Mucosa of gallbladder (tissue), 1 donor: ENCODE results near the gene MMD2. TPM values are rescaled to one million over a fixed set of nuclear protein-coding genes. Genes with fewer than 3 reads are reported as not detected.
"Not testable (repeated sequence)": the region's sequence is repeated elsewhere in the genome, so short reads cannot be mapped to it uniquely, and the experiment has no call there.

Experiments
- DNase-seq: peaks from one replicate; pipeline ENCODE4 v3.0.0-alpha.2; 2020; ENCODE audit warnings: low spot score
- total RNA-seq: library from RNA; stranded (reverse); gene quantifications from one replicate; pipeline ENCODE4 v1.2.1, GENCODE V29; 2021
- donor health status: DM: no; HTN: no; CAD: no.

Gene MMD2, protein sequence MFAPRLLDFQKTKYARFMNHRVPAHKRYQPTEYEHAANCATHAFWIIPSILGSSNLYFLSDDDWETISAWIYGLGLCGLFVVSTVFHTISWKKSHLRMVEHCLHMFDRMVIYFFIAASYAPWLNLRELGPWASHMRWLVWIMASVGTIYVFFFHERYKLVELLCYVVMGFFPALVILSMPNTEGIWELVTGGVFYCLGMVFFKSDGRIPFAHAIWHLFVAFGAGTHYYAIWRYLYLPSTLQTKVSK
- not detected for total RNA-seq

DNA sequence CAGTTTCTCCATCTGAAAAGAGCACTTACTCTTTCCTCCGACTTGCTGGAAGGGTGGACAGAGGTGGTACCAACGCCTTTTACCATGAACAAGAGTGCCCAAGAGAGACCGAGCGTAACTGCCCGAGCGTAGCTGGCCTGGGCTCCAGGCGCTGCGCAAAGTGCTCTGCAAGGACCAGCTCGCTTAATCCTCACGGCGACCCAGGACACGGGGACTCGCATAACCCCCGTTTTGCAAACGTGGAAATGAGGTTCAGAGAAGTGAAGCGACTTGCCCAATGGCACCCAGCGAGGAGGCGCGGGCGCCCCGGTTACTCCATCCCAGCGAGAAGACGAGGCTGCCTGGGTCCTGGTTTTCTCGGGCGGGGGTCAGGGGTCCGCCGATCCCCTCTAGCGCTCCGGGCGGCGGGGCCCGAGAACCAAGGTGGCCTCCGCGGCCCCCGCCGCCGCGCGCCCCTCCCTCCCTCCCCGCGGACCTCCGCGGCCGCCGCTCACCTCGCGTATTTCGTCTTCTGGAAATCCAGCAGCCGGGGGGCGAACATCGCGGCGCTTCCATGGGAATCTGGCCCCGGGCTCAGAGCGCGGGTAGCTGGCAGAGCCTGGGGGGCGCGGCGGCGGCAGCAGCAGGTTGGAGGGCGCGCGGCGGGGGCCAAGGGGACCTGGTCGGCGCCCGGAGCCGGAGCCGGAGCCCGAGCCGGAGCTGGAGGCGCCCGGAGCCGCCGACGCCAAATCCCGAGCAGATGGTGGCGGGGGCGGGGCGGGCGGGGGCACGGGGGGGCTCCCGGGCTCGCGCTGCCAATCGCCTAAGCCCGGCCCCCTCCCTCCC lies at the start of gene MMD2:
Gene MMD2, minus strand, starts transcription at position 711 of the 825 bp plus-strand sequence. Its CDS starts 170 bp downstream, at position 541.
- DNase-seq, result no peak

DNA sequence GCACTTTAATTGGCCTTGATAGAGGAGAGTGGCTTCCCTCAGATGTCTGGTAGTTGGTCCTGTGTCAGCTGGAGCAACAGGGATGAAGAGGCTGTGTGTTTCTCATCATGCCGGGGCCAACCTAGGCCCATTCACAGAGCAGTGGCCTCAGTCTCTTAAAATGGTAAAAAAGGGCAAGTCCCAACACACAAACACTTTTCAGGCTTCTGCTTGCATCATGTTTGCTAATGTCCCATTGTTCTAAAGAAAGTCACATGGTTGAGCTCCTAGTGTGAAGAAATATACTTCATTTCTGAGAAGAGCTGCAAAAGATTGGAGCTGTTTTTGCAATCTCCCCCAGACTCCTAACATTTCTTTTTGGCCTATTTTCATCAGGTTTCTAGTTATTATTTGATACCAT lies 46.1 kb upstream of the MMD2 start:
- no peak for DNase-seq

DNA sequence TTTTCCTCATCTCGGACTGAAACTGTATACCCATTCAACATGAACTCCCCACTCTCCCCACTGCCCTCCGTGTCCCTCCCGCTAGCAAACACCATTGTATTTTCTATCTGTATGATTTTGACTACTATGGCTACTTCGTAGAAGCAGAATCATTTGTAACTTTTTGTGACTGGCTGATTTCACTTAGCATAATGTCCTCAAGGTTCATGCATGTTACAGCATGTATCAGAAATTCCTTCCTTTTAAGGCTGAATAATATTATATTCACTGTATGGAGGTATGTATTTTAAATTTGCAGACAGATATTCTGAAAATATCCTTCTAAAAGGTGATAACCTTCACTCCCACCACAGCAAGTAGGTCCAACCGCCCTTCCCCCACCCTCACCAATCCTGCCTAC lies 42.9 kb upstream of the MMD2 start:
- DNase-seq, result no peak

DNA sequence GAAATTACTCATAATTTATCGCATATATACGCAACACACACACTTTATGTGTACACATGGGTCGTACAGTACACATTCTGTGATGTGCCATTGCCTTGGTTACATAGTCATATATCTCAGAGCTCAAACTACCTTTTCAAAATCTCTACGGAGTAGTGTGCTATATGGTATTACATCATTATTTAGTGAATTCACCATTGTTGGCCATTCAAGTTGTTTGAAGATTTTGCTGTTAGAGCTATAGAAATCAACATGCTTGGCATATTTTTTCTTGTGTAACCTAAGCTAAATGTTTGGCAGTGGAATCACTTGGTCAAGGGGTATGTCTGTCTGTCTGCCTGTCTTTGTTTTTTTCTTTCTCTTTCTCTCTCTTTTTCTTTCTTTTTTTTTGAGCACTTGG lies 42.0 kb upstream of the MMD2 start:
- DNase-seq, result no peak

DNA sequence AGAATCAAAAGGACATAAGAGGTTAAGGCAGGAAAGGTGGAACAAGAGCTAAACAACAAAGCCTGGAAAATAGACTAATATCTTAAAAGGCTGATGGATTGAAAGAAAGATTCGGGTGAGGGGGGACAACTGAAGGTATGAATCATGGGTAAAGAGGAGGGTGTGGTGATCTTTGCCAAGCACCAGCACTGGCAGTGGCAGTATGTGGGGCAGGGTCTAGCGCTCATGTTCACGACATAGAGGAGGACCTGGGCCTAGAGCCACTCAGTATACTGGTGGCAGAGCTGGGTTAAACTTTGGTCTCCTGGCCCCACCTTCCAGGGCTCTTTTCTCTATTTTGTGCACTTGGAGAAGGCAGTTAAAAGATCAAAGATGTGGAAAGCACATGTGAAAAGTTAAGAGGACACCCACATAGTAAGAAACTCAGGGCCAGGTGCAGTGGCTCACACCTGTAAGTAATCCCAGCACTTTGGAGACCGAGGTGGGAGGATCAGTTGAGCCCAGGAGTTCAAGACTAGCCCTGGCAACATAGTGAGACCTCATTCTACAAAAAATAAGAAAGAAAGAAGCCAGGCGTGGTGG lies 40.5 kb upstream of the MMD2 start:
- no peak for DNase-seq

DNA sequence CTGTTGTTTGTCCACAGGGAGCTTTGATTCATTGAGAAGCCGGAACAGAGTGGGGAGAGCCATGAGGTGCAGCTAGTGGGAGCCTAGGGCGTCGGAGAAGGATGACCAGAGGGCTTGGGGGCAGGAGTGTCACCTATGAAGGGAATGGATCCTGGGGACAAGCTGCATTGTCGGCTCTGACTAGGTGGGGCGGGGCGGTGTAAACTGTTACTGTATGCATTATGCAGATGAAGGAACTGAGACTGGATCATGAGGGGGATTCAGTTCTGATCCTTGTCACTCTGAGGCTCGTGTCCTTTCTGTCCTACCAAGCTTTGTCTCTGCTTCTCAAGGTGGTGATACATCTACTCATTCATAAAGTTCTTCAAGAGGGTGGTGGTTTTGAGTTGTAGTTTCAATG lies 39.9 kb upstream of the MMD2 start:
- no peak for DNase-seq

DNA sequence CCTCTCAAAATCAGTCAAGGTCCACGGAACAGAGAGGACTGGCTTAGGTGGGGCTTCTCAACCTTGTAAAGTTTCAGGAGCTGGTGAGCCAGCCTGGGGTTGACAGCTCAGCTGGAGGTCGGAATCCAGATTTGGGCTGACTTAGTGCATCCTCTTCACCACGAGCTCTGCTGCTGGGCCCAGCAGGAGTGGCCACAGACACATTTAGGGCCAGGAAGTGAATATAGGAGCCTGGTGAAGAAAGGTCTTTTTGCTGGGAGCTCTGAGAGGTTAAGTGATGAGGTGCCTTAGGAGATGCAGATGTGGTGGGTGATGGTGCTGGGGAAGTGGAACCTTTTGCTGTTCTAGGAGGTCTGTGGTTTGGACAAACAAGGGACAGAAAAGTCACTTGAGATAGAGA lies 39.3 kb upstream of the MMD2 start:
- no peak for DNase-seq

DNA sequence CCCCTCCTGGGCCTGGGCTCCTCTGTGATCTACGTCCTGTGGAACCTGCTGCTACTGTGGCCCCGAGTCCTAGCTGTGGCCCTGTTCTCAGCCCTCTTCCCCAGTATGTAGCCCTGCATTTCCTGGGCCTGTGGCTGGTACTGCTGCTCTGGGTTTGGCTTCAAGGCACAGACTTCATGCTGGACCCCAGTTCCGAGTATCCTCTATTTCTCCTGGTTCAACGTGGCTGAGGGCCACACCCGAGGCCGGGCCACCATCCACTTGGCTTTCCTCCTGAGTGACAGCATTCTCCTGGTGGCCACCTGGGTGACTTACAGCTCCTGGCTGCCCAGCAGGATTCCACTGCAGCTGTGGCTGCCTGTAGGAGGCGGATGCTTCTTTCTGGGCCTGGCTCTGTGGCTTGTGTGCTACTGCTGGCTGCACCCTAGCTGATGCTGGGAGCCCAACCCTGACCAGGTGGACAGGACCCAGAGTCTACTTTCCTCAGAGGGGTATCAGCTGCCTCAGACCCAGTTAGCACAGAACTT lies 37.8 kb upstream of the MMD2 start:
- no peak for DNase-seq

DNA sequence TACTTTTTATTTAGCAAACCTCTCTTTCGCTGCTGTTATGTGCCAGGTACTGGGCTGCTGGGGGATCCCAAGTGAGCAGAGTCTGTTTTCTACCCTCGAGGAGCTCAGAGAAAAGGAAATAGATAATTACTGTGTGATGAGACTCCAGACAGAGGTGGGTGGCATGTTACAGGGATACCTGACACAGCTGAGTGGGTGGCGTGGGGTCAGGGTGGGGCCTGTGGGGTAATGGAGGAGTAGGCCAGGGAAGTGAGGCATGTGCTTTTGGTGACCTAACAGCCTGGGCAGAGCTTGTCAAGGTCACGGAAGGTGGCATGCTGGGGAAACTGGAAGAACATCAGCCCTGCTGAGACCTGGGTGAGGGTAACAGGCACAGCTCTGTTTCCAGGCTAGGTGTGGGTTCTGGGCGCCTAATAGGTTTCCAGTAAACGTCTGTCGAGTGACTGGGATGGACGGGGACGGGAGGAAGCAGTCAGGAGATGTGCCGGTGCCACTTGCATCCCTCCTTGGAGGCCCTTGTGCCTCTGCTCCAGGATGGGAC lies 36.5 kb upstream of the MMD2 start:
- DNase-seq, result no peak

DNA sequence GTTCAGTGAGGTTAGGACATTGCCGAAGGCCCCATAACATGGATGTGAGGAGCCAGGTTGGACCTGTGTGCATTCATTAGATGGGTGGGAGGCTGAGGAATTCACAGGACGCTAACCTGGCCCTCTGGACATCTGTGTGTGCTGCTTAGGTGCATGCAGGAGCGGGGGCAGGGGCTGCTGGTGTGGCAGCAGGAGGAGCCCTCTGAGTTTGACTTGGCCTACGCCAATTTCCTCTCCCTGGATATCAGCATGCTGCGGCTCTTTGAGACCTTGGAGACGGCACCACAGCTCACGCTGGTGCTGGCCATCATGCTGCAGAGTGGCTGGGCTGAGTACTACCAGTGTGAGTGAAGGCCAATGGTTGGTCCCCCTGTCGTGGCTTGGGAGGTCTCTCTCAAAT lies 34.5 kb upstream of the MMD2 start:
- no peak for DNase-seq

DNA sequence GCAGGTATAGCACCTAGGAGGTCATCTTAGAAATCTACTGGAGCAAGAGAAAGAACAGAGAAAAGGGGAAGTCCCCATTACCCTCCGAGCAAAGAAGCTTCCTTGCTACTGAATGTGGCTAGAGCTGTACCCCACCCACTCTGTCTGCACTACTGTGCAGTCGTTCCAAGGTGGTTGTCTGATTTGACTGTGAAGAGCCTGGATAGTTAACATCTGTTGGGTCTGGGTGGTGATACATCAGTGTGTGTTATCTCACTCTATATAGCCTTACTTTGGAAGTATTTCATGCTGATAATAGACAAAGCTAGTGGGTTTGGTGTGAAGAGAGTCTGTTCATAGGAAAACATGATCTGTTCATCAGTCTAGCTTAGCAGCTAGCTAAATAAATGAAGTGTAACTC lies 23.8 kb upstream of the MMD2 start:
- DNase-seq, result not testable (repeated sequence)

DNA sequence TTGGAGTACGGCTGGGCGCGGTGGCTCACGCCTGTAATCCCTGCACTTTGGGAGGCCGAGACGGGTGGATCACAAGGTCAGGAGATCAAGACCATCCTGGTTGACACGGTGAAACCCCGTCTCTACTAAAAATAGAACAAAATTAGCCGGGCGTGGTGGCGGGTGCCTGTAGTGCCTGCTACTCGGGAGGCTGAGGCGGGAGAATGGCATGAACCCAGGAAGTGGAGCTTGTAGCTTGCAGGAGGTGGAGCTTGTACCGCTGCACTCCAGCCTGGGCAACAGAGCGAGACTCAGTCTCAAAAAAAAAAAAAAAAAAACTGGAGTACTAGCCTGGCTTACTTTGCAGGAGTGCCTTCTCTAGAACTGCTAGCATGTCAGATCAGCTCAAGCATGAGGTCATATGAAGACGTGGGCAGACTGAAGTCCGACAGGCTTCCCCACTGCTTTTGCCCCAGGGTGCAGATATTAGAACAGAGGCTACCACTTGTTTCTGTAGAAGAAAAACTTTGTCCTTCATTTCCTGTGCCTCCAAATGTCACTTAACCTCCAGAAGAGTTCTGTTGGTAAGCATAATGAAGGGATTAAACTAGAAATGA lies 22.4 kb upstream of the MMD2 start:
- not testable (repeated sequence) for DNase-seq

DNA sequence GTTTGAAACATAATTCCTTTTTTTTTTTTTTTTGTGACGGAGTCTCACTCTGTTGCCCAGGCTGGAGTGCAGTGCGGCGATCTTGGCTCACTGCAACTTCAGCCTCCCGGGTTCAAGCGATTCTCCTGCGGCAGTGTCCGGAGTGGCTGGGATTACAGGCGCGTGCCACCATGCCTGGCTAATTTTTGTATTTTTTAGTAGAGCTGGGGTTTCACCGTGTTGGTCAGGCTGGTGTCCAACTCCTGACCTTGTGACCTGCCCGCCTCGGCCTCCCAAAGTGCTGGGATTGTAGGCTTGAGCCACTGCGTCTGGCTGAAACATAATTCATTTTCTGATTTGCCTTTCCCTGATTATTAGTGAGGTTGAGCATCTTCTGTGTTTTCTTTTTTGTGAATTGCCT lies 16.6 kb upstream of the MMD2 start:
- DNase-seq, result not testable (repeated sequence)

DNA sequence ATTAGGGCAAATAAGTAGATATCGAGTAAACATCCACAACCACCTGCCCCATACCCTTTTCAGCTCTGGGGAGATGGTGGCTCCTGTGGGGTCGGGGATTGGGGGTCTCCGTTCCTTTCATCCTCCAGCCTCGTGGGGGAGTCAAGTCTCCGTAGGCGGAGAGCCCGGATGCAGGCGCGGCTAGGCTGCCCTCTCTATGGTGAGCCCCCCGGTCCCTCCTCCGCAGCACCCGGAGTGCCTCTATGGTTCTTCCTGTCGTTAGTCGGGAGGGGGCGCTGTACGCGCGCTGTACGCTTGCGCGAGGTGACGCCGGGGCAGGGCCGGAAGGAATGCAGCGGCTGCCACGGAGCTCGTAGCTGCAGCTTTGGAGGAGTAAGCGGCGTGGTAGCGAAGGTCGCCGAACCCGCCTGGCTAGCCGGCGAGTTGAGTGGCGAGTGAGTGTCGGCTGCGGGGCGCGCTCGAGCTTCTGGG lies 14.8 kb upstream of the MMD2 start:
- DNase-seq, result peak; percentile 92

DNA sequence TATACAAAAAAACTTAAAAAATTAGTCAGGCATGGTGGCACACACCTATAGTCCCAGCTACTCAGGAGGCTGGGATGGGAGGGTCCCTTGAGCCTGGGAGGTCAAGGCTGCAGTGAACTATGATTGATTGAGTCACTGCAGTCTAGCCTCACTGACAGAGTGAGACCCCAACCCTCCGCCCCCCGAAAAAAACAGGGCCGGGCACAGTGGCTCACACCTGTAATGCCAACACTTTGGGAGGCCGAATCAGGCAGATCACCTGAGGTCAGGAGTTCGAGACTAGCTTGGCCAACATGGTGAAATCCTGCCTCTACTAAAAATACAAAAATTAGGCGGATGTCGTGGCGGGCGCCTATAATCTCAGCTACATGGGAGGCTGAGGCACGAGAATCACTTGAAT lies 13.5 kb upstream of the MMD2 start:
- not testable (repeated sequence) for DNase-seq

DNA sequence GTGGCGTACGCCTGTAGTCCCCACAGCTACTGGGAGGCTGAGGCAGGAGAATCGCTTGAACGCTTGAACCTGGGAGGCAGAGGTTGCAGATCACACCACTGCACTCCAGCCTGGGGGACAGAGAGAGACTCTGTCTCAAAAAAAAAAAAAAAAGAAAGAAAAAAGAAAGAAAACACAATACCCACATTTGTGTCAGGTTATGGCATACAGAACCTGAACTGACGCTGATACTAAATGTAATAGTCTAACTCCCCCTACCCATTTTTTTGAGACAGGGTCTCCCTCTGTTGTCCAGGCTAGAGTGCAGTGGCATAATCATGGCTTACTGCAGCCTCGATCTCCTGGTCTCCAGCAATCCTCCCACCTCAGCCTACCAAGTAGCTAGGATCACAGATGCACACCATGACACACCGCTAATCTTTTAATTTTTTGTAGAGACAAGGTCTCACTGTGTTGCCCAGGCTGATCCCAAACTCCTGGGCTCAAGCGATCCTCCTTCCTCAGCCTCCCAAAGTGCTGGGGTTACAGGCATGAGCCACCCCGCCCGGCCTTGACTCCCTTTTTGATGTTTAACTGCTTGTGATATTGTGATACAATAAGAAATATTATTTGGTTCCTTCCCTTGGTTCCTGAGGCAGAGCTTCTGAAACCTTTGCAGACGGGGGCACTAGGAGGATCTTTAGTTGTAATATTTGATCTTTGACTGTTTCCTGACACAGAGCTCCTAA lies 6.5 kb upstream of the MMD2 start:
- no peak for DNase-seq

DNA sequence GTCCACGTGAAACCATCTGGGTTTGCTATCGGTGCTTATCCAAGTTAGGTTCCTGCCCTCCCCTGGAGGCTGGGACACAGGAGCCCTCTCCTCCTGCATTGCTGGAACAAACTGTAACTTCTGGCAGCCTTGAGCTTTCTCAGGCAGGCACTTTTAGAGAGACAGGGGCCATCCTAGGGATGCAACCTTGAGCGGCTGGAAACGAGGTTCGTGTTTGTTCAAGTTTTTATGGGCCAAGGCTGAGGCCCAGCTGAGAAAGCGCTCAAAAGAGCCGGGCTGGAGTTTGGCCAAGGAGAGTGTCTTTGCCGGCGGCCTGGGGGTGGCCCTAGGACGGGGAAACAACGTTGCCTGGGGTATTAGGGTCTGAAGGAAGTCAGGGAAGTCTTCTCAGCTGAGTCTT lies 5.5 kb upstream of the MMD2 start:
- DNase-seq, result no peak

DNA sequence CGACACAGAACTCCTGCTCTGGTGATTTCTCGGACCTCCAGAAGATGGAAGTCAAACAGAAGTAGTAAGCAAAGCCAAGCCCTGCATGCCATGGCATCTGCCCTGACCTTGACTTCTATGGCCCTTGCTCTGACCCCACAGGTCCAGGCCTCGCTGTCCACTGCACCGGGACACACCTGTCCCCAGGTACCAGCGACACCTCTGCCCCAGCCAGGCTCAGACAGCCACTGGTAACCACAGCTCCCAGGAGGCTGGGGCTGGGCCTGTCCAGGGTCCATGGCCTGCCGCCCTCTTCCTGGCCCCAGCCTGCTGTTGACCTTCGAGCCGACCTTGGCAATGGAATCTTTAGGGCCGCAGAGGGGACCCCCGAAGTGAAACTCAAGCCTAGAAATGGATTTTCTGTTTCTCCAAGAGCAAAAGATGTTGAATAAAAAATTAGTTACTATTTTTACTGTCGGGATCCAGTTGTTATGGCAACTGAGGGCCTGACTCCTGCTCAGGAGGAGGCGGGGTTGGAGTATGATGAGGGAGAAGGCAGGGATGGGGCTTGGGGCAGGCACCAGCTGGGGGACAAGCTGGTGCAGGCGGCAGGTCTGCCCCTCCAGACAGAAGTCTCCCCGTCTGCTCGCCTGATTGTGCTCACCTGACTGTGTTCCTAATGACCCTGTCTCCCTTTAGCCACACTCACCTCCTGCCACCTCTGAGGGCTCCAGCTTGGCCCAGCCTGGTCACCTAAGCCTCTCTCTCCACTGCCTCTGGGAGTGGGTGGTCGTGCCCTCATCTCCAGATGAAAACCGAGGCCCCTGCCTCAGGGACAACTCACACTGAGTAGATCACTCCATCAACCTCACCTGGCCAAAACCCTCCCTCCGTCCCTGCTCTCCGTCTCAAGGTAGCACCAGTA lies 4.1 kb upstream of the MMD2 start:
- DNase-seq, result no peak

DNA sequence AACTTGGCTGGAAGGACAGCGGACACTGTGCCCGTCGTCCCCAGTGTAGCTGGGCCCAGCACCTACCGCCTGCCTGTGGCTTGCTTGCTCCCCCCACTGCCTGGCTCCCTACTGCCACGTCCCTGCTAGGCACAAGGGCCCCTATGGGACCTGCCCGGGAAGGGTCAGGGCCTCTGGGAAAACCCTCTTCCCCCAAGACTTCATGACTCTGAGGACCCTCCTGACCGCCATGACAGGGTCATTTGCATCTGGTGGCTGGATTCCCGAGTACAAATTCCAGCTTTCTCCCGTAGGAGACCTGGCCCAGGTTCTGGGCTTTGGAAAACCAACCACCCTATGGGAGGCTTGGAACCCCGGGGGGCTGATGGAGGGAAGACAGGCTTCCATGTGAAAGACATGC lies 1.4 kb upstream of the MMD2 start:
- no peak for DNase-seq

DNA sequence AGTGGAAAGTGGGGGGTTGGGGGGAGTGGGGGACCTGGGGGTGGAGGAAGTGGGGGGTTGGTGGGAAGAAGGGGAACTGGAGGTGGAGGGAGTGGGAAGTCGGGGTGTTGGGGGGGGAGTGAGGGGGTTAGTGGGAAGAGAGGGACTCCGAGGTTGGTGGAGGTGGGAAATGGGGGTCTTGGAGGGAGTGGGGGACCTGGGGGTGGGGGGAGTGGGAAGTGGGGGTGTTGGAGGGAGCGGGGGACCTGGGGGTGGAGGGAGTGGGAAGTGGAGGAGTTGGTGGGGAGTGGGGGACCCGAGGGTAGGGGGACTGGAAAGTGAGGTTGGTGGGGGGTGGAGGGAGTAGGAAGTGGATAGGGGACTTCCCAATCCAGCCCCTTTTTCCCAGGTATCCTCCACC lies 906 bp upstream of the MMD2 start:
- no peak for DNase-seq
